ENCODE results near the gene RESF1.
A peak's percentile ranks its signal among the peaks of the same experiment; 100 is the strongest.
"Not testable (repeated sequence)": the region's sequence is repeated elsewhere in the genome, so short reads cannot be mapped to it uniquely, and the experiment has no call there.

The RESF1 gene

GRCh38 chr12:31947971-31948370 is 11.2 kb upstream of the RESF1 start:
- peaks cover 19% of the 10 kb centered on the region for H3K9me3 ChIP-seq (ENCODE audit: low read length)
- H3K4me1 ChIP-seq (ENCODE audit: insufficient read depth, low read length, severe bottlenecking) = peaks cover 27% of the 10 kb centered on the region
- no peak overlapping the region for H3K4me3 ChIP-seq (ENCODE audit: low read depth, low read length, poor library complexity, severe bottlenecking)
- no peaks in the 10 kb centered on the region for H4K20me1 ChIP-seq (ENCODE audit: insufficient read depth, low read length)
- no peak overlapping the region for H3K9ac ChIP-seq (ENCODE audit: low read length)
- TF ChIP-seq CTCF (IDR thresholded peaks at IDR 0.05; ENCODE audit: low read length) (no peak), EZH2 (IDR thresholded peaks at IDR 0.05; ENCODE audit: borderline replicate concordance, low read length) (no peak)
- H3K79me2 ChIP-seq (ENCODE audit: insufficient read depth, low read length) = no peaks in the 10 kb centered on the region
- no peak overlapping the region for H3K4me2 ChIP-seq (ENCODE audit: low read length)
- no peaks in the 10 kb centered on the region for H3K9me2 ChIP-seq (ENCODE audit: low read depth, low read length)
- H3K27me3 ChIP-seq (ENCODE audit: insufficient read depth, low read length) = no peaks in the 10 kb centered on the region
- H2AFZ ChIP-seq (ENCODE audit: low read length) = no peak overlapping the region
- H3K36me3 ChIP-seq (ENCODE audit: insufficient read depth, low read length) = peaks cover 2% of the 10 kb centered on the region; the same call in 1 of the 2 replicates
- H3K27ac ChIP-seq (ENCODE audit: low read depth, low read length, poor library complexity, severe bottlenecking) = no peak overlapping the region
- no peaks in the 10 kb centered on the region for H3F3A ChIP-seq (ENCODE audit: insufficient read depth, low read length)

- H3K9me2 ChIP-seq (ENCODE audit: low read depth, low read length); H3K9ac ChIP-seq (ENCODE audit: low read length); H3K27ac ChIP-seq (ENCODE audit: low read depth, low read length, poor library complexity, severe bottlenecking); H3K4me2 ChIP-seq (ENCODE audit: low read length); H3K27me3 ChIP-seq (ENCODE audit: insufficient read depth, low read length); H2AFZ ChIP-seq (ENCODE audit: low read length); H4K20me1 ChIP-seq (ENCODE audit: insufficient read depth, low read length); H3K4me3 ChIP-seq (ENCODE audit: low read depth, low read length, poor library complexity, severe bottlenecking); H3K79me2 ChIP-seq (ENCODE audit: insufficient read depth, low read length); H3F3A ChIP-seq (ENCODE audit: insufficient read depth, low read length); H3K36me3 ChIP-seq (ENCODE audit: insufficient read depth, low read length): not testable (repeated sequence)
- H3K9me3 ChIP-seq (ENCODE audit: low read length) = peaks cover 12% of the 10 kb centered on the region
- H3K4me1 ChIP-seq (ENCODE audit: insufficient read depth, low read length, severe bottlenecking) = peaks cover 27% of the 10 kb centered on the region
Observed at GRCh38 chr12:31948697-31949359, 10.4 kb upstream of the RESF1 start.

- no peak overlapping the region for H3K4me3 ChIP-seq (ENCODE audit: low read depth, low read length, poor library complexity, severe bottlenecking)
- H3K27me3 ChIP-seq (ENCODE audit: insufficient read depth, low read length) = no peaks in the 10 kb centered on the region
- no peaks in the 10 kb centered on the region for H3F3A ChIP-seq (ENCODE audit: insufficient read depth, low read length)
- peak overlapping the region; percentile 66 for H3K27ac ChIP-seq (ENCODE audit: low read depth, low read length, poor library complexity, severe bottlenecking)
- peaks cover 7% of the 10 kb centered on the region for H3K9me3 ChIP-seq (ENCODE audit: low read length)
- H3K9ac ChIP-seq (ENCODE audit: low read length) = no peak overlapping the region
- H3K9me2 ChIP-seq (ENCODE audit: low read depth, low read length) = no peaks in the 10 kb centered on the region
- peaks cover 27% of the 10 kb centered on the region for H3K4me1 ChIP-seq (ENCODE audit: insufficient read depth, low read length, severe bottlenecking)
- no peaks in the 10 kb centered on the region for H3K79me2 ChIP-seq (ENCODE audit: insufficient read depth, low read length)
- H2AFZ ChIP-seq (ENCODE audit: low read length) = no peak overlapping the region
- TF ChIP-seq CTCF (IDR thresholded peaks at IDR 0.05; ENCODE audit: low read length) (no peak), EZH2 (IDR thresholded peaks at IDR 0.05; ENCODE audit: borderline replicate concordance, low read length) (no peak)
- H3K36me3 ChIP-seq (ENCODE audit: insufficient read depth, low read length) = no peaks in the 10 kb centered on the region
- no peak overlapping the region for H3K4me2 ChIP-seq (ENCODE audit: low read length)
- H4K20me1 ChIP-seq (ENCODE audit: insufficient read depth, low read length) = no peaks in the 10 kb centered on the region
Observed at GRCh38 chr12:31950088-31950487, 9.1 kb upstream of the RESF1 start.

- Histone ChIP-seq H3K9me3 (ENCODE audit: low read length) (peaks cover 7% of the 10 kb centered on the region), H2AFZ (ENCODE audit: low read length) (no peak overlapping the region), H3K4me3 (ENCODE audit: low read depth, low read length, poor library complexity, severe bottlenecking) (no peak overlapping the region), H3K27ac (ENCODE audit: low read depth, low read length, poor library complexity, severe bottlenecking) (peak overlapping the region; percentile 66), H3F3A (ENCODE audit: insufficient read depth, low read length) (no peaks in the 10 kb centered on the region), H3K27me3 (ENCODE audit: insufficient read depth, low read length) (no peaks in the 10 kb centered on the region), H3K4me2 (ENCODE audit: low read length) (no peak overlapping the region), H3K36me3 (ENCODE audit: insufficient read depth, low read length) (no peaks in the 10 kb centered on the region), H3K9ac (ENCODE audit: low read length) (no peak overlapping the region), H3K9me2 (ENCODE audit: low read depth, low read length) (no peaks in the 10 kb centered on the region), H3K4me1 (ENCODE audit: insufficient read depth, low read length, severe bottlenecking) (peaks cover 27% of the 10 kb centered on the region), H4K20me1 (ENCODE audit: insufficient read depth, low read length) (no peaks in the 10 kb centered on the region), H3K79me2 (ENCODE audit: insufficient read depth, low read length) (no peaks in the 10 kb centered on the region)
- TF ChIP-seq EZH2 (IDR thresholded peaks at IDR 0.05; ENCODE audit: borderline replicate concordance, low read length) (no peak), CTCF (IDR thresholded peaks at IDR 0.05; ENCODE audit: low read length) (no peak)
Observed at GRCh38 chr12:31950492-31950891, 8.7 kb upstream of the RESF1 start.
